T-helper 2 cell treated with Interferon-gamma antibody and Interleukin-4, amounts not matched to agents 5 μg/mL and 100 μg/mL, for 36 hours (primary cell): ENCODE data around the gene TEF.
"Not testable (repeated sequence)": the region's sequence is repeated elsewhere in the genome, so short reads cannot be mapped to it uniquely, and the experiment has no call there.

Experiments used
- DNase-seq: peaks from one replicate; pipeline ENCODE4 v3.0.0; 2021; ENCODE audit warnings: low spot score
- H3K27ac Mint-ChIP-seq: one replicate; pipeline ENCODE4 v1.8.0; 2021; ENCODE audit warnings: mild to moderate bottlenecking, mixed read lengths
- H3K27me3 Mint-ChIP-seq: one replicate; pipeline ENCODE4 v1.8.0; 2021; ENCODE audit warnings: low read depth, mixed read lengths
- H3K36me3 Mint-ChIP-seq: one replicate; pipeline ENCODE4 v1.8.0; 2021; ENCODE audit warnings: low read depth, mixed read lengths
- H3K4me1 Mint-ChIP-seq: one replicate; pipeline ENCODE4 v1.8.0; 2021; ENCODE audit warnings: low read depth, mixed read lengths
- H3K4me3 Mint-ChIP-seq: one replicate; pipeline ENCODE4 v1.8.0; 2022; ENCODE audit warnings: mild to moderate bottlenecking, moderate library complexity, mixed read lengths
- H3K9me3 Mint-ChIP-seq: one replicate; pipeline ENCODE4 v1.8.0; 2021; ENCODE audit warnings: mixed read lengths

The TEF gene

DNA sequence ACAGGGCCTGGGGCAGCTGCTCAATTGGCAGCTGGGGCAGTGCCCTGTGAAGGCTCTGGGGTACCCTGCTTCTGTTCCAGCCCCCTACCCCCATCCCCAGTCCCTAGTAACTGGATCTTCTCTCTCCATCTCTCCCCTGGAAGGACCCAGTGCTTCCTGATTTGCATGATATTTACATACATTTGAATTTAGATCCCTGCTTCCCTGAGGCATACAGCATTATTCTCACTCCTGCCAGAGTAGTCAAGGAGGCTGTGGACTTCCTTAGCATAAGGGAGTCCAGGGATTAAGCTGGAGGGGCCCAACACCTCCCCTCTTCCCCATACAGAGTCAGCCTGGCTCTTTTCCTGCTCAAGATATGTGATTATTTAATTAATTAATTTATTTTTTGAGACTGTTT lies 24.7 kb downstream of the TEF start:
- H3K4me3 Mint-ChIP-seq: no peak overlapping the region
- H3K27ac Mint-ChIP-seq: no peak overlapping the region
- H3K4me1 Mint-ChIP-seq: peaks cover 5% of the 10 kb centered on the region
- no peaks in the 10 kb centered on the region for H3K36me3 Mint-ChIP-seq
- H3K9me3 Mint-ChIP-seq: no peaks in the 10 kb centered on the region
- no peak for DNase-seq
- H3K27me3 Mint-ChIP-seq: no peaks in the 10 kb centered on the region

DNA sequence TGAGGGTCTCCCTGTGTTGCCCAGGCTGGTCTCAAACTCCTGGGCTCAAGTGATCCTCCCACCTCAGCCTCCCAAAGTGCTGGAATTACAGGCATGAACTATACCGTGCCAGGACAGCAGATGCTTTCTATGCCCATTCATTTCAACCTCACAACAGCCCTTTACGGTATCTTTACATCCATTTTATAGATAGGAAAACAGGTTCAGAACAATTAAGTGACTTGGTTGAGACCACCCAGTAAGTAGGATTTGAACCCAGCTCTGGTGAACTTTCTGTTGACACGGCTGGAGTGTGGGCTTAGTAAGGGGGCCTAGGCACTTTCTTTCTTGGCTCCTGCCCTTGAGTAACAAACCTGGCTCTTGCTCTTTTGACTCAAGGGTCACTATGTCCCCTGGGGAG lies 25.7 kb downstream of the TEF start:
- Mint-ChIP-seq H3K27me3 (no peaks in the 10 kb centered on the region), H3K4me3 (no peak overlapping the region), H3K27ac (no peak overlapping the region), H3K36me3 (no peaks in the 10 kb centered on the region), H3K9me3 (no peaks in the 10 kb centered on the region), H3K4me1 (peaks cover 11% of the 10 kb centered on the region)
- DNase-seq: no peak

DNA sequence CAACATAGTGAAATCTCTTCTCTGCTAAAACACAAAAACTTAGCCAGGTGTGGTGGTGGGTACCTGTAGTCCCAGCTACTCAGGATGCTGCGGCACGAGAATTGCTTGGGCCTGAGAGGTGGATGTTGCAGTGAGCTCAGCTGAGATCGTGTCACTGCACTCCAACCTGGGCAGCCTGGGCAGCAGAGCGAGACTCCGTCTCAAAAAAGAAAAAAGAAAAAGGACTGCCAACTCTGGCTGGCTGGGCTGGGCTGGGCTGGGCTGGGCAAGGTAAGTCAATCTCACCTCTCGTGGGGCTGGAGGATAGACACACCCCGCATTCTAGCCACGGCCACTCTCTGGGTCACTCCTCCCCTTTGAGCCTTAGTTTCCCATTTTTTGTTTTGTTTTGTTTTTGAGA lies 26.9 kb downstream of the TEF start:
- Mint-ChIP-seq H3K27ac (no peak overlapping the region), H3K36me3 (no peaks in the 10 kb centered on the region), H3K4me1 (peaks cover 12% of the 10 kb centered on the region), H3K9me3 (no peaks in the 10 kb centered on the region), H3K27me3 (no peaks in the 10 kb centered on the region), H3K4me3 (no peak overlapping the region)
- no peak for DNase-seq

DNA sequence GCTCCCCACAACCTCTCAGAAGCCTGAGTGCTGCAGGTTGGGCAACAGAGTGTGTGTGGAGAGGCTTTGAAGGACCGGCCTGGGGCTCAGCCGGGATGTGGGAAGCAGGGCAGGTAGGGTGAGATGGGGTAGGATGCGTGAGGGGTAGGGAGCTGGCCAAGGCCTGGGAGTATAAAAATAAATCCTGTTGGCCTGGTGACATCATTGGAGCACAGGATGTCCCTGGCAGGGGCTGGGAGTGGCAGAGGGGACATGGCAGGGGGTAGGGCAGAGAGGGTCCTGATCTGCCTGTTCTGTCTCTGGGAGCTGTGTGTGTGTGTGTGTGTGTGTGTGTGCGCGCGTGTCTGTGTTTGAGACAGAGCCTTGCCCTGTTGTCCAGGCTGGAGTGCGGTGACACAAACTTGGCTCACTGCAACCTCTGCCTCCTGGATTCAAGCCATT lies 28.6 kb downstream of the TEF start:
- H3K9me3 Mint-ChIP-seq: no peaks in the 10 kb centered on the region
- no peaks in the 10 kb centered on the region for H3K27me3 Mint-ChIP-seq
- H3K27ac Mint-ChIP-seq: no peak overlapping the region
- peaks cover 17% of the 10 kb centered on the region for H3K4me1 Mint-ChIP-seq
- H3K4me3 Mint-ChIP-seq: no peak overlapping the region
- no peak for DNase-seq
- no peaks in the 10 kb centered on the region for H3K36me3 Mint-ChIP-seq

DNA sequence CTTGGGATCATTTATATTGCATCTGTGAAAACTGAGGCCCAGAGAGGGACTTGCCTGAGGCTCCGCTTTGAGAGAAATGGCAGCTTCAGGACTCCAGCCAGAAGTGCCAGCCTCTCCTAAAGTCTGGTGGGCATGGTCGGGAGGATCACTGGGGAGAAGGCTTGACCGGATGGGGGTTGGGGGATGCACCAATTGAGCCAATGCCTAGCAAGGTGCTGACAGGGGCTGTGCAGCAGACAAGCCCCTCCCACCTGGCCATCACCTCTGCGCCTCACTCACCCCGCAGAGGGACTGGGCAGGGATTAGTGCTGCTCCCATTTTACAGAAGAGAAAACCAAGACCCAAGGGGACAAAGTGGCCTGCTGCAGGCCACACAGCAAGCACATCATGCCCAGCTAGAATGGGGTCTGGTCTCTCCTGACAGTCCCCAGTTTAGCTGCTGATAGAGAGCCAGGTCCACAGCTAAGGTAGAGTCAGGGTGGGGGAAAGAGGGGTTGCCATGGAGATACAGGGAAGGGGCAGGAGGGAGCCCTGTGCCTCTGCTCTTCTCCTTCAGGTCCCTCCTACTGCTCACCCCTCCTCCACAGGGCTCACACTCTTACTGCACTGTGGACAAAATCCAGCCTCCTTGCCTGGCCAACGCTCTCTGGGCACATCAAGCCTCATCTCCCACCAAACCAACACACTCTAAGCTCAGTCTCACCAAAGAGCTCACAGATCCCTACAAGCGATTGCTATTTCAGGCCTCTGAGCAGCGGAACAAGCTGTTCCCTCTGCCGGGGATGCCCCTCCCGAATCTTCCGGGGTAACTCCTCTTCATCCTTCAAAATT lies 29.5 kb downstream of the TEF start:
- Mint-ChIP-seq H3K4me3 (no peak overlapping the region), H3K9me3 (no peaks in the 10 kb centered on the region), H3K27ac (peak overlapping the region; percentile 33), H3K36me3 (no peaks in the 10 kb centered on the region), H3K27me3 (no peaks in the 10 kb centered on the region), H3K4me1 (peaks cover 21% of the 10 kb centered on the region)
- DNase-seq: no peak

DNA sequence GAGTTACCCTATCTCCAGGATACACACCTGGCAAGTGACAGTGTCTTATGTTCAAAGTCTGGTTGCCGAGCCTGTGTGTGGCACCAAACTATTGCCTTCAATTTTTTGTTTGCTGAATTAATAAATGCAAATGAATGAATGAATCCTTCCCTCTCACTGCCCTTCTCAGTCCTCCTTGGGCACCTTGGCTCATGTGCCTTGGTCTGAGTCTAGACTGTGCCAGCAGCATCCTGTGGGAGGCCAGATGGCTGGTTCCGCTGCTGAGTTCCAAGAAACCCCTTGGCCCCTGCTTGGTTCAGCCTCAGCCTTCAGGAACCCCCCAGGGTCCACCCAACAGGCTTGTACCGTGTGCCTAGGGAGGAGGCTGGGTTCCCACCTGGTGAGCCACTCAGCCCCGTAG lies 33.8 kb downstream of the TEF start:
- peak overlapping the region; percentile 55 for H3K27ac Mint-ChIP-seq

DNA sequence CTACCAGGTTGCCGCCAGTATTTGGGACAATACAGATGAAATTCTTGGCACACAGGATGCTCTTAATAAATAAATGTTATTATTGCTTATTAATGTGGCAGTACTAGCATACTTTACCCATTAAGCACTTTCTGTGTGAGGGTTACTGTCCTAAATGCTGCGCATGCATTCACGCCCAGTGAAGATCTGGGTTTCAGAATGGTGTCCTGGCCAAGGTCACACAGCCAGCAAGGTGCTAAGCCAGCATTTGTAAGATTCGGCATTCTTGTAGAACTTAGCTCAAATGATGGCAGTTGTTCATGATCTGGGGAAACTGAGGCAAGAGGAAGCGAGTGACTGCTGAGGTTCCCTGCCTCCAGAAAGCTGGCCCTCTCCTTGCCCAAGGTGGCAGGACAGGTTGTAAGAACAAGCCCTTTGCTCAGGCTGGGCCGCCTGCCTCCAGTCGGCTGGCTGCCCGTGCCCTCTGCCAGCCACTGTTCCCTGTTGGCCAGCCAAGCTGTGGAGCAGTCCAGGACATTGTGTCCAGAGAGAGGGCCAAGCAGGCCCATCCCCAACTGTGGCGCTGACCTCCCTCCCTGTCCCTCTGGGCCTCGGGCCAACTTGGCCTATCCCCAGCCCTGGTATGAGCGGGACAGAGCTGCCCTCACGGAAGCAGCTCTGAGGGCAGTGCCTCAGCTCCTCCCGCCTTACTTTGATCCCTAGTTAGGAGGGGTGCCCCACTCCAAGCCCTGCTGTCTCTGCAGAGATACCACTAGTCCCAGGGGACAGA lies 36.1 kb downstream of the TEF start:
- Mint-ChIP-seq H3K4me3 (no peak overlapping the region), H3K4me1 (peaks cover 10% of the 10 kb centered on the region), H3K27ac (no peak overlapping the region), H3K9me3 (no peaks in the 10 kb centered on the region), H3K36me3 (peaks cover 2% of the 10 kb centered on the region), H3K27me3 (no peaks in the 10 kb centered on the region)
- DNase-seq: no peak

More for the DNA sequence above, 33.8 kb downstream of the TEF start:
- no peaks in the 10 kb centered on the region for H3K36me3 Mint-ChIP-seq
- DNase-seq: no peak
- H3K4me1 Mint-ChIP-seq: peaks cover 21% of the 10 kb centered on the region
- H3K4me3 Mint-ChIP-seq: peak overlapping the region; percentile 99
- no peaks in the 10 kb centered on the region for H3K27me3 Mint-ChIP-seq
- no peaks in the 10 kb centered on the region for H3K9me3 Mint-ChIP-seq

DNA sequence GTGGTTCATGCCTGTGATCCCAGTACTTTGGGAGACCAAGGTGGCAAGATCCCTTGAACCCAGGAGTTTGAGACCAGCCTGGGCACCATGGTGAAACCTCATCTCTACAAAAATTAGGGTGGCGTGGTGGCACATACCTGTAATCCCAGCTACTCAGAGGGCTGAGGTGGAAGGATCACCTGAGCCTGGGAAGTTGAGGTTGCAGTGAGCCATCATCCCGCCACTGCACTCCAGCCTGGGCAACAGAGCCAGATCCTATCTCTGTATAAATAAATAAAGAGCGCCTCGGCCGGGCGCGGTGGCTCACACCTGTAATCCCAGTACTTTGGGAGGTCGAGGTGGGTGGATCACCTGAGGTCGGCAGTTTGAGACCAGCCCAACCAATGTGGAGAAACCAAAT lies 37.0 kb downstream of the TEF start:
- H3K27ac Mint-ChIP-seq: no peak overlapping the region
- H3K4me3 Mint-ChIP-seq: no peak overlapping the region

DNA sequence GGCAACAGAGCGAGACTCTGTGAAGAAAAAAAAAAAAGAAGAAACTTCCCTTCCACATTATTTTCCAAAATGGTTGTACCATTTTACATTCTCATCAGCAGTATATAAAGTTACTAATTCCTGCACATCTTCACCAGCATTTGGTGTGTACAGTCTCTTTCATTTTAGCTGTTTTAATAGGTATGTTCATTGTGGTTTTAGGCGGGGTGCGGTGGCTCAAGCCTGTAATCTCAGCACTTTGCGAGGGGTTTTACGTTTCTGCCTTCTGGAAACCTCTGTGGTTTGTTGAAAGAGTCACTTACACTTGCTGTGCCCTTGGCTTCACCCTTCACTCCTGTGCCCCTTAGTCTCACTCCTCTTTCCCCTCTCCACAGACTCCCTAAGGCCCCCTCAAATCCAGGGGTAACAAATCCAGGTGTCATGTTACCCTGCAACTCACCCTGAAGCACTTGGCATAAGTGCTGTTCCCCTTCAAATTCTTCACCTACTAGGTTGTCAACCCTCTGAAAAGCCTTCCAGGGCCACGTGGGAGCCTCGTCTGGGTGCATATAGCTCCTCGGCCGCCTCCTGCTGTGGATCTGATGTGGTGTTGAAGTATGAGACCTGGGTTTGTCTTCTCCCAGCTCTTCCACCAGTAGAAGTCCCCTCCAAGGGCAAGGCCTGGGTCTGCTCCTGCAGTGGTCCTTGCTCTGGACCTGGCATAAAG lies 44.1 kb downstream of the TEF start:
- peak; percentile 34 for DNase-seq
- no peaks in the 10 kb centered on the region for H3K9me3 Mint-ChIP-seq
- peaks cover 11% of the 10 kb centered on the region for H3K4me1 Mint-ChIP-seq
- peak overlapping the region; percentile 71 for H3K27ac Mint-ChIP-seq
- H3K4me3 Mint-ChIP-seq: peak overlapping the region; percentile 5
- H3K36me3 Mint-ChIP-seq: peaks cover 19% of the 10 kb centered on the region
- H3K27me3 Mint-ChIP-seq: no peaks in the 10 kb centered on the region

More for the DNA sequence above, 37.0 kb downstream of the TEF start:
- Mint-ChIP-seq H3K4me1 (peaks cover 10% of the 10 kb centered on the region), H3K9me3 (no peaks in the 10 kb centered on the region), H3K36me3 (peaks cover 2% of the 10 kb centered on the region), H3K27me3 (no peaks in the 10 kb centered on the region)
- no peak for DNase-seq

DNA sequence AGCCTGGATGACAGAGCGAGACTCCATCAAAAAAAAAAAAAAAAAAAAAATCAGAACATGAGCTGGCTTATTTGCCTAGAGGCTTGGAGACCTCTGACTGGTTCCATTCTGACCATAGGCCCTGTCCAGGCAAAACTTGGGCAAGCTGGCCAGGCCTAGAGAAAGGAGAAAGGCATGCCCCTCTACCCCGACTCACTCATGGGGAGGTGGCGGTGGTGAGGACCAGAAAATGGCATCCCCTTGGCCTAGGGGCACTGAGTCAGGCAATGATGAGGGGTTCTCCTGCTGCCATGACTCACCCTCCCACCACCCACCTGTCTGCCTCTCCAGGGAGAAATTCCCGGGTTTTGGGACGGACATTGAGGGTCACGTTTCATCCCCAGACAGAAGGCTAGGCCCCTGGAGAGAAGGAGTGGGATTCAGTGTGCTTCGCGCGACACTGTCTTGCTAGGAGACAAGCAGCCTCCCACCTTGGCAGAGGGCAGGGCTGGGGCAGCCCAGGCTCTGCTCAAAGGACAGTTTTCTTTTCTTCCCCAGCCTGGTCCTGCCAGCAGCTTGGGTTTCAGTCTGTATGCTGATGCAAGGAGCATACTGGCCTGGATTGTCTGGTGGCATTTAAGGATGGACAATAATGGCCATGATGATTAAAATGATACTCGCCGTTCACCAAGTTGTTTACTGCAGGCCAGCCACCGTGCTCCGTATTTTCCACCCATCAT lies 47.6 kb downstream of the TEF start:
- H3K27me3 Mint-ChIP-seq: no peaks in the 10 kb centered on the region
- no peak overlapping the region for H3K27ac Mint-ChIP-seq
- H3K36me3 Mint-ChIP-seq: peaks cover 30% of the 10 kb centered on the region
- peaks cover 11% of the 10 kb centered on the region for H3K4me1 Mint-ChIP-seq
- no peaks in the 10 kb centered on the region for H3K9me3 Mint-ChIP-seq
- DNase-seq: no peak
- H3K4me3 Mint-ChIP-seq: no peak overlapping the region

DNA sequence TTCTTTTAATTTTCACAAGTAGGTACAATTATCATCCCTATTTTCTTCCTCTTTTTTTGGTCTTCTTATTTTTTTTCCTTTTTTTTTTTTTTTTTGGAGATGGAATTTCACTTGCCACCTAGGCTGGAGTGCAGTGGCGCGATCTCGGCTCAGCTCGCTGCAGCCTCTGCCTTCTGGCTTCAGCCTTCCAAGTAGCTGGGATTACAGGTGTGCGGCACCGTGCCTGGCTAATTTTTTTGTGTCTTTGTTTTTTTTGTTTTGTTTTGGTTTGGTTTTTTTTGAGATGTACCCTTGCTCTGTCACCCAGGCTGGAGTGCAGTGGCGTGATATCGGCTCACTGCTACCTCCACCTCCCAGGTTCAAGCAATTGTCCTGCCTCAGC lies 48.2 kb downstream of the TEF start:
- Mint-ChIP-seq H3K9me3 (no peaks in the 10 kb centered on the region), H3K4me1 (peaks cover 11% of the 10 kb centered on the region), H3K27me3 (no peaks in the 10 kb centered on the region), H3K36me3 (peaks cover 29% of the 10 kb centered on the region), H3K4me3 (no peak overlapping the region), H3K27ac (no peak overlapping the region)
- no peak for DNase-seq

DNA sequence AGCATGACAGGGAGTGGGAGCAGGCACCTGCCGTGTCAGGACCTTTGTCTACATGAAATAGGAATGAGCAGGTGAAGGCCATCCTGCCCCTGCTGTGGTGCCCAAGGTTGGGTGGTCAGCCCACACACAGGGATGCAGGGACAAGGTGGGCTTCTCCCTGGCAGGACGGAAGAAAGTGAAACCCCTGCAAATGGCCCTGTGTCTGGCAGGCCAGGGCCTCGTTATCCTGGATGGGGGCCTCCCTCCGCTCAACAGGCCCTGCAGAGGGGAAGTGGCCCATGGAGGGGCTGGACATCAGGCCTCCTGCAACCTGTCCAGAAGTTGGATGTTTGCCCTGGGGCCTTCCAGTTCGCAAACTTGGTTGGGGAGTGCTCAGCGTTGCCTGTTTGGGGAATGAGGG lies 49.9 kb downstream of the TEF start:
- Mint-ChIP-seq H3K4me3 (no peak overlapping the region), H3K27me3 (no peaks in the 10 kb centered on the region), H3K36me3 (peaks cover 33% of the 10 kb centered on the region), H3K27ac (no peak overlapping the region), H3K4me1 (peaks cover 7% of the 10 kb centered on the region), H3K9me3 (no peaks in the 10 kb centered on the region)
- DNase-seq: no peak

DNA sequence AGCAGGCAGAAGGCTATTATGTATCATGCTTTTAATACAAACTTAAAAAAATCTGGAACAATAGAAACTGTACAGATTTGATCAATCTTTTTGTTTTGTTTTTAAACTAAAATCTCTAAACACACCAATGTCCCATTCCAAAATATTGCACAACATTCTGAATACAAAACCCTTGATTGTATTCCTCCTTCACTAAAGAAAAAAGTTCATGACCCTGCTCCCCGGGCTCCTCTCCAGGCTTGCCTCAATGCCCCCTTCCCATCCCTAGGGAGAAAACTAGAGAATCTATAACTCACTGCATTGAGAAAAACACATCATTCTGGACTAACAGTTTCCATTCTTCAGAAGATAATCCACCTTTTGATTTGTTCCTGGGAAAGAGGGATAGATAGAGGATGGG lies 51.7 kb downstream of the TEF start:
- H3K27me3 Mint-ChIP-seq, H3K9me3 Mint-ChIP-seq, H3K4me1 Mint-ChIP-seq, H3K27ac Mint-ChIP-seq, H3K4me3 Mint-ChIP-seq, DNase-seq: not testable (repeated sequence)
- peaks cover 36% of the 10 kb centered on the region for H3K36me3 Mint-ChIP-seq
